Measurements from ENCODE around the gene GRIK1.

The GRIK1 gene

DNA sequence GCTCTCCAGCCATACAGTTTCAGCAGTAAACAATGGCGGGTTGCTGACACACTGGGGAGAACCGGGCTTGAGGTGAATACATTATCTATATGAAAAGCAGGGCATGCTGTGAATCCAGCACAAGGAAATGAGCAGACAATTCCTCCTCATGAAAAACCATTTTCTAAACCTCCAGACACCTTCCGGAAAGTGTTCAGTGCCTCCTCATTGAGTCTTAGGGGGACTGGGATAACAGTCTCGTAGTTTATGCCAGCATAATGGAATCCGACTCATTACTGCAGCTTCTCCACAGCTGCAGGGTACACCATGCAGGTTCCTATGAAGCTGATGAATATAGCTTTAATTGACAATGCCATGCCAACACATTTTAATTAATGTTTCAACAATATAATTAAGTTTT, 356.9 kb downstream of the GRIK1 start:
- DNase-seq = no peak

DNA sequence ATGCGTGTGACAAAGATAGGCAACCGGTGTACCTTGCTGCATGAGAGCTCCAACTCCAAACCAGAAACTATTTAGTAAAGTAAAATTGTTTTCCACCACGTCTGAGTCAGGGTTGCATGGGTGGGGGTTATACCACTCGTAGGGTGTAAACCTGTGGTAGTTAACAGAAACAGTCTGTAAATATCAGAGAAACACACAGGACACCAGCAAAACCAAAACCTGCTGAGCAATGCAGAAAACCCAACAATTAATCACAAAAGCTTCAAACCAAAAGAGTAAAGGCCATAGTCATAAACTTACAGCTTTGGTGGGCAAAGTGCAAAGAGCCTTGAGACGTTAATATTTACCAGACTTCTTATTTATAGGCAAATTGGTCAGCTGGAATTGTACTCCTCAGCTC, 358.4 kb downstream of the GRIK1 start:
- no peak for DNase-seq

DNA sequence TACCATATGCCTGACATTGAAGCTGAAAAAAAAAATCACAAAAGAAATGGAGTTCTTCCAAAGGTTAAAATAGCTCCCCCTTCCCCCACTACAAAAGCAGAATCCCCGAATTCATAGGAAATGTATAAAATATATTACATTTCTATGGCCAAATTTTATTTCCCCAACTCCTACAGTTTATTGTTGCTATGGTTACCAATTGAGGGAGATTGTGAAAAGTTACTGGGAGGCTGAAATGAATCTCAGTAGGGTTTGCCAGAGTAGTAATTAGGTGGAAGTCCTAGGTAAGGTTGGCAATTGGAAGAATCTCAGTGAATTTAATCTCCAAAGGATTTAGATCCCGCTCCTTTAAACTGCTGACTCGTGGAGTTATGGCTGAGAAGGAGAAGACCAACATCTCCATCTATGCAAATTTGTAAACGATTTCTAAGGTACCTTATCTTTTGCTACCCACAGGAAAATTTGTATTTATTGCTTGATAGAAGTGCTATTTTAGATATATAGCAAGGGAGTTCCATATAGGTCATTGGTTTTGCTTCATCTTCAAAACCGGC, 359.0 kb downstream of the GRIK1 start:
- no peak for DNase-seq

DNA sequence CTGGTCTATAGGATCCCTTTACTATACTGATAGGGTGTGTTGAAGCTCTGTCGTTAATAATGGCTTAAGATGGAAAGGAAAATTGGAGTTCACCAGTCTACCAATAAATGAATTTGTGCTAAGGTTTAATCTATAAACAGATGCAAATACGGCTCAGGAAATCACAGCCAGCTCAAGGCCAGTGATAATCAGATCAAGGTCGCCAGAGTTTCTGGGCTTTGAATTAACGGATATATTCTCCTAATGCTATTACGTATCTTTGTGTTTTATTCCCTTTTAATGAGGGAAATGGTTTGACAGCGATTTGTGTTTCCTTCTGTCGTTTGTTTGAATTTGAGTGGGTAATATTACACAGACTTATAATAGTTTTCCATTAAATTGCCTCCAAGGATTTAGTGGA, 361.5 kb downstream of the GRIK1 start:
- DNase-seq = no peak

DNA sequence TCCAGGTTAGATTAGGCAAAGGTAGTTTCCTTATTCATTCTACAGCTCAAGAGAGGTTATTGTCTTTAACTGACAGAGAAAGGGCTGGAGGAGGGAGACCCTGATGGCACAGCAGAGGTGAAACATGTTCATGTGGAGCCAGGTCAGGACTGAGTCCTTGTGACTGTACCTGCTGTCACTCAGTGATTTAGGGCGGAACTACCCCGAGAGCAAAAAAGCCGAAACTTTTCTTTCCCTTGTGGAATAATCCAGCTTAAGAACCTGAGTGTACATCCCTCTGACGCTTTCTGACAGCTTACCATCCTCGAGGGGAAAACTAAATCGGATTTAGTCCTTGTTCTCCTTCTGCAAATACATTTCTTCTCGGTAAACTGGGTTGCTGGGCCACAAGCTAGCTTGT, 367.8 kb downstream of the GRIK1 start:
- no peak for DNase-seq

DNA sequence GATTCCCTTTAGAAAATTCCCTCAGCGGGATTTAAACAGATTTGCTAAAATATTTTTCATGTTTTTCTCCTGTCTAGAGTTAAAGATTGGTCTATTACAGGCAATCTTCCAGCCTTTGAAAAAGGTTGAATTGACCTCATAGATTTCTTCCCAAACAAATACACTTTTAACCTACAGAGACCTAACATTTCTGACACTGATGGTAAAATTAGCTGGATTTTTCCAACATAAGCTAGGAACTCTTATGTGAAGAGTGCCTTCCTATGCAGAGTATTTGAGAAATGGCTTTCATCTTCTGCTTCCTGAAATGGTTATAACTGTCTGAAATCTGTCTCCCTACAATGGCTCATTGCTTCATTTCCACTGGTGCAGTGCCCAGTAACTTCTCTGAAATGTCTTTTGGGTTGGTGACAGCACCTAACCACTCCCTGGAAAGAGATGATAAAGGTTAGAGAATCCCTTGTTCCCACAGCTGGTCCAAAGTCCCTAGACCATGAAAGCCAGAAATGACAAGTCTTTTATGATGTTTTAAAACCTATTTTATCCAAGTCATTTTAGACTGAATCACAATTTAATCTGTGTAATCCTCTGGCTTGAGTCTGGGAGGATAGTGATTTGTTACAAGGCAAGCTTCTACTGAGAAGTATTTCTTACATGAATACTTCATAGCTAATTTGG, 371.6 kb downstream of the GRIK1 start:
- no peak for DNase-seq

DNA sequence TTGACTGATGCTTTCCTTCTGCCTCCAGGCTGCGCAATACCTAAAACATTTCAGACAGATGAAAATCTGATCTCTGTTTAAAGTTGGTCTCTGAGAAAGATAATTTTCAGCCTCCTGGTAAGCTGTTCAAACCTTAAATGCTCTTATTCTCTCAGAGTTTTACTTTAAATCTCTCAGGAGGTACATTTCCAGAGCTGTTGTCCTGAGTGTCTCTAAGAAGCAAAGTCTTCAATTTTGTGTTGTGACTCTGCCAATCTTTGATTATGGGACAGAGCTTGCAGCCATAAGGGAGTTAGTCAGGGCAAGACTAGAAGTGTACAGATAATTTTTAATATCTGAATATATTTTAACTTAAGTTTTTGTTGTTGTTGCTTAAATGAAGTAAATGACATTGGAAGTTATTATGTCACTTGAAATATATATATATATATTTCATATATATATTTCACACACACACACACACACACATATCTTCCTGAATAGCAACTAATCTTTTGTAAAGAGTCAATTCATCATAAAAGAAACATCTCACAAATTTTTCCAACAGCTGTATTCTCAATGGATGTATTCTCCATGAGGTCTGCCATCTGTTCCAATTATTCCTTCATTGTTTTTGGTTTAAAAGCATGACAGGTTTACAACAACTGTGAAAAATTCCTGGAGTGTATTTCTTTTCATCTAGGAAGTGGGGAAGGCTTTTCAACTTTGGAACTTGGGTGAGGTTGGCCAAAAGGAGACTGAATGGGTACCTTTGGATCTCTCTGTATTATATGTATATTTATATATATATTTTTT, 381.7 kb downstream of the GRIK1 start:
- DNase-seq = no peak

DNA sequence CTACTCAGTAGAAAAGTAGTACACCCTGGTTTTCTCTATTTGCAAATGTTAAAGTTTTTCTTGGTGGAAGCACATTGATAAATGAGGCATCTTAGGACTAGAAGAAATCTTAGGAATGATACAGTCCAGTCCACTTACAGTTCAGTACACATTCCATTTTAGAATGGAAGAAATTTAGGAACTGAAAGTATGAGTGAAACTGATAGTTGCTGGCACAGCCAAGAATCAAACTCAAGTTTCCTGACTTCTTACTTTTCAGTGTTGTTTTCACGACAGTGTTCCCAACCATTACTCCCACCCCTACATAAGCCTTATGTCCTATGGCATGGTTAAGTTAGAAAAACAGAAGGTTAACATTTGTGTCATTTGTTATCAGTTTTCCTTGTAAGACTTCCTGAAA, 382.6 kb downstream of the GRIK1 start:
- DNase-seq = no peak

DNA sequence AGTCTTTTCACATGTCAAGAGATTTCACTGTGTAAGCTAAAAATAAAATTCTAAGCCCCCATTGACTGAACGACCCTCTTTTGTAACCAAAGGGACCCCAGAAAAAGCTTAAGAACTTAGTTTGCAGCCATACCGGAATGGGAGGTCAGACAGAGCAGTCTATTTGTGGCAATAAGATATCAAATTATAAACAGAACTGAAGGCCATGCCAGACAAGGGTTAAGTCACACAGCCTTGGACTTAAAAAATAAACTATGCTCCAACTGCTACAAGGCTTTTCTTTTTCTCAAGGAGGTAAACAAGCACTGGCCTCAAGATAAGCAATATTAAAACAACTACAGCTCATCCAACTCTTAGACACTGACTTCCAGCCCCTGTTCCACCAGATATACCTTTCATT, 384.2 kb downstream of the GRIK1 start:
- no peak for DNase-seq

DNA sequence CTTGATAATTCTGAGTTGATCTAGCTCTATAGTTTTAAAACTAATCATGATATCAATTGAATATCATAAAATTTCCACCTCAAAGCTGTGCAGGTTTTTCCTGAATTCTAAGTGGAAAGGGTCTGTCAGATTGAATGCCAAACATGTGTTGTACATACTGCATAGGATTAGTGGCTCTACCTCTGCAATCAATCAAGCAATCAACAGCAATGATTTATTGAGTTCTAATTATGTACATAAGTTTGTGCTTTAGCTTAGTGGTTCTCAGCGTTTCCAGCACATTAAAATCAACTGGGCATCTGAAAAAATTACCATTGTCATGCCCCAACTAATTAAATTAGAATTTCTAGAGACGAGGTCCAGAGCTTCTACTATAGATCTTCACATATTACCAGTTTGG, 389.6 kb downstream of the GRIK1 start:
- DNase-seq = no peak

DNA sequence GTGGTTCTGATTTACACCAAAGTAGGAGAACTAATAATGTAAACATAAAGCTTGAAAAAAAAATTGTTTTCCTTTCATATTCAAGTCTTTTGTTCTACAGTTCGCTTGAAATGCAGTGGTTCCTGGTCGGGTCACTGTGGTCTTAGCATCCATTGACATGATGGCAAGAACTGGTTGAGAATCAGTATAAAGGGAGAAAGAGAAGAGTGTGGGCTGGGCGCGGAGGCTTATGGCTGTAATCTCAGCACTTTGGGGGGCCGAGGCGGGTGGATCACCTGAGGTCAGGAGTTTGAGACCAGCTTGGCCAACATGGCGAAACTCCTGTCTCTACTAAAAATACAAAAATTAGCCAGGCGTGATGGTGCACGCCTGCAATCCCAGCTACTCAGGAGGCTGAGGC, 390.2 kb downstream of the GRIK1 start:
- no peak for DNase-seq

DNA sequence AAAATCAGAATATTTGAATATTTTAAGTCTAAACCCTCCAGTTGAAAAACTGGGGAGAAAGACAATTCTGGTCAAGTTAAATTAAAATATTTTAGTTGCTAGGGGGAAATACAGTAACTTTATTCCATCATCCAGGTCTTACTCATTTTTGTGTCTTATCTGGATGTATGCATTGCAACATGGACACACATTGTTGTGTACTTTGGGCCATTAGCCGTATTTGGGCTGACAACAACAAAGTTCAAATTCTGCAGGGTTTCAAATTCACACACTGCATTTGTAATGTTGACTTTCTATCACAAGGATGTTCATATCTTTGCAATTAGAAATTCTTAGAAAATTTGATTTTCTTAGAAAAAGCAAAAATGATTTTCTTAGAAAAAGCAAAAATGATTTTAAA, 391.8 kb downstream of the GRIK1 start:
- no peak for DNase-seq

DNA sequence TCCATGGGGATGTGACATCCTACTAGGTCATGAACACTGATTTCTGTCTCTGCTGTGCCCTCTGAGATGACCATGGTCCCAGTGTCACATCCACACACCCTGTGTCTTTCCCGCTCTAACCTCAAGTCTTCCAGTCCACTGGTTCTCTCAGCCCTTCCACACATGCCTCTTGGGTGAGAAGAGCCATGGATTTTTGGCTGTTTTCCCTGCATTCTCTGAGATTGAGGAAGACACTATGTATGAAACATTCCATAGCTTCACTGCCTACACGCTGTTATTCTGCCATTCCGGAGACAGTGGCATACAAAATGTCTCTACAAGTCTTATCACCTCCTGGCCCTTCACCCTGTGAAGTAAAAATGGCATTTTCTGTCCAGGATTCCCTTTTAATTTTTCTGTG, 393.7 kb downstream of the GRIK1 start:
- DNase-seq = no peak

DNA sequence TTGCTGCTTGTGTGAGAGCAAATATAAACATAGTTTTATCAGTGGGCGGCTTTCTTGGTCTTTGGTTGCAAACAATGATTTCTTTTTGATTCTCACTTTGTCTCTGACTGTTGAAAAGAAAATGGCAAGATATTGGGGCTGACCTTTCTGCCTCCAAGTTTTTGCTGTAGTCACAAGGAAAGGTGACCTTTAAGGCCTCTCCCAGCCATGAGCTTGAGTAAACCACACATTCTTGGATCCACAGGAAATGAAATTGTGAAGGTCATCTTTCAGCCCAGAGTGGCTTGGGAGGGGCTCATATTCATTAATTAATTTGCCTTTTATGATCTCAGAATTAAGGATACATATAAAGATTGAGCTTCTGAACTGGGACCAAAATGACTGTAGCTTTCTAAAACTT, 399.5 kb downstream of the GRIK1 start:
- DNase-seq = no peak

DNA sequence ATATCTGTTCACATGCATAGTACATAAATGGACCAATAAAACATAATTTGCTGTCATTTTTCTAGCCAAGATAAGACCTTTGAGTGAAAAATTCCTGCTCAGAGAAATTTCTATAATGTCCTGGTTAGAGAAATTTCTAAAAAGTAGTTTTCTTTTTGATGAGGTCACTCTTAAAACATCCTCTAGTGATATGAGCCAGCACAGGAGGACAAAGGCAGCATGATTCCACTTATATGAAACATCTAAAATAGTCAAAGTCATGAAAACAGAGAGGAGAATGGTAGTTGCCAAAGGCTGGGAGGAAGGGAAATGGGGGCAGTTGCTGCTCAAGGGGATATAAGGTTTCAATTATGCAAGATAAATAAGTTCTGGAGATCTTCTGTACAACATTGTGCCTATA, 401.7 kb downstream of the GRIK1 start:
- no peak for DNase-seq

DNA sequence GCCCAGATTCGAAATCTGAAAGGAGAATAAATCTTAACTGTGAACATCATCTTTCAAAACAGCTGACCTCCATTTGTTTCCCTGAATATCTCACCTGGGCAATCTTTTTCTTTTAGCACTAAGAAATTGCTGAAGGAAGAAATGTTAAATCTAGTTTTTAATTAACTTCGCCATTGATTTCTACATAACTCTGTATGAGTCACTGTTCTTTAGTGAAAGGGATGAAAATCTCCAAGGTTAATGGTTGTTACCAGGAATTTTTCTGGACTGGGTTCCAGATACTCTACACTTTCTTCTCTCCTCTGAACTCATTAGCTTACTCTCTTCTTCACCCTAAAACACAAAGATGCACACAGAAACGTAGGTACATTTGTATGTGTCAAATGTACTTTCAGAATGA, 405.3 kb downstream of the GRIK1 start:
- DNase-seq = no peak

DNA sequence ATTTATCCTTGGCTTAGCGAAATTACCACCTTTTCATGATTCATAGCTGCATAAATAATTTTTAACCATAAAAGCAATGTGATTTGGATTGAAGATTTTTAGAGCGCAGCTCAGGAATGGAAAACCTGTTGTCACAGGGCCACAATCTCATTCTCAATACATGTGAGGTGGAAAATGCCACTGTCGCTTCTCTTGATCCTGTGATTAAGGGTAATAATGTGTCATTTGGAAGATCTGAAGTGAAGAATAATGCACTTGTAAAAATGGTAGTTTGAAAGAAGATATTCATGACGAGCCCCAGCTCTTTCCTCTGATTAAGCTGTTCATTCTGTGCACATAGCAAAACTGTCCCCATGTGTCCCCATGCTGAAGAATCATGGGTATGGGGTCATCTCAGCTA, 410.7 kb downstream of the GRIK1 start:
- DNase-seq = no peak

DNA sequence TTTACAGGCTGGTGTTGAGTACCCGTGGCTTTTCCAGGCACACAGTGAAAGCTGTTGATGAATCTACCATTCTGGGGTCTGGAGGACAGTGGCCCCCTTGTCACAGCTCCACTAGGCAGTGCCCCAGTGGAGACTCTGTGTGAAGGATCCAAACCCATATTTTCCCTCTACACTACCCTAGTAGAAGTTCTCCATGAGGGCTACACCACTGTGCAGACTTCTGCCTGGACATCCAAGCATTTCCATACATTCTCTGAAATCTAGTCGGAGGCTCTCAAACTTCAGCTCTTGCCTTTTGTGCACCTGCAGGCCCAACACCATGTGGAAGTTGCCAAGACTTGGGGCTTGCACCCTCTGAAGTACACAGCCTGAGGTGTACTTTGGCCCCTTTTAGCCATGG, 413.3 kb downstream of the GRIK1 start:
- DNase-seq = no peak

DNA sequence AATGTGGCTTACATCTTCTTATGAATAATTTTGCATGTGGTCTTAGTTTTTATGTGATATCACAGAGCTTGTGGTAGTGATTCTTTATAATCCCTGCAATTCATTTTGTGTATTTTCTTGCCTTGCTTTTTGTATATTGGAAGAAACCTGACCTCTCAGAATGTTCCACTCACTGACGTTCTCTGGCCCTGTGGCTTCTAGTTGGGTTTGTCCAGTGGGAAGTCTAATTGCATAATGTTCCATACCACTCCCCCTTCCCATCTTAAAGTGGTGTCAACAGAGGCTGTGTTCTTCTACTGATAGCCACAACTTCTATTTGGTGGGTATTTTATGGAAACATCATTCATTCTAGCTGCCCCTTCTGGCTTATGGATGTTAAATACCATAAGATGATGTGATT, 415.7 kb downstream of the GRIK1 start:
- DNase-seq = no peak

DNA sequence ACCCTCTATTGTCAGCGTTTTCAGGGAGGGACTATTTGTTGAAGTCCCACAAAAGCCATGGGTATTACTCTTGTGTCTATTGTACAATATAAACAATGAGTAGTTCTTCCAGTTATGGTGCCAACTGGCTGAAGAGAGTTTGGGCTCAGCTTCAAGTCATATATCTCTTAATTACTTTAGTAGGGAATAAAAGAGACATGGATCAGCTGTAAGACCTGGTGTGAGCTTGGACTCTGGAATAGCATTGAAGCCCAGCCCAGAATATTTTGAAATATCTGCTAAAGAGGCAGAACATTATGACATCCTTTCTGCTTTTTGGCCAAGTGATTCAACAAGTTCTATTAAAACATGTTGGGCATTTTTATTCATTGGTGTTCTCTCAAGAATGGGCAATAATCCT, 416.1 kb downstream of the GRIK1 start:
- no peak for DNase-seq

DNA sequence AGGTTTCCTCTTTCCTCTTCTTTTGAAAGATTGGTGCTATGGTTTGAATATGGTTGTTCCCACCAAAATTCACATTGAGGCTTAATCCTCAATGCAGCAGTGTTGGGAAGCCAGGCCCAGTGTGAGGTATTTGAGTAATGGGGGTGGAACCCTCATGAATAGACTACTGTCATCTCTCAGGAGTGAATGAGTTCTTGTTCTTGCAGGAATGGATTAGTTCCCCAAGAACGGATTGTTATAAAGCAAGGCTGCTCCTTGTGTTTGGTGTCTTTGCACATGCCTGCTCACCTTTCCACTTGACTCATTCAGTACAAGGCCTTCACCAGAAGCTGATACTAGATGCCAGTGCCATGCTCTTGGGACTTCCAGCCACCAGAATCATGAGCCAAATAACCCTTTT, 417.9 kb downstream of the GRIK1 start:
- DNase-seq = no peak

DNA sequence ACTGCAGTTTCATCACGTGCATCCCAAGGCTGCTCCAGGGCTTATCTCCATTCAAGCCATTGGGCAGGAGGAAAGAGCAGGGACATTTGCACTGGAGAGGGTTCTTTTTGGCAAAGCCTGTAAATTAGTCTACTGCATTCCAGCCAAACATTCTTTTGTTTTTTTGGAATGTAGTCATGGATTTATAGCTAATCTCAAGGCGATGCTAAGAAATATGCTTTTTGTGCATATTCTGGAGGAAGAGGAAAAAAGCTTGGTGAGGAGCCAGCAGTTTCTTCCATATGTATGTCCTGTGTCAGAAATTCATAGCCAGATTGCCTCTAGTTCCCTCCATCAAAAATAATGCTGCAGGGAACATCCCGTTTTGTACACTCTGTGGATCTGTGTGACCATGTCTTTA, 419.6 kb downstream of the GRIK1 start:
- DNase-seq = no peak

DNA sequence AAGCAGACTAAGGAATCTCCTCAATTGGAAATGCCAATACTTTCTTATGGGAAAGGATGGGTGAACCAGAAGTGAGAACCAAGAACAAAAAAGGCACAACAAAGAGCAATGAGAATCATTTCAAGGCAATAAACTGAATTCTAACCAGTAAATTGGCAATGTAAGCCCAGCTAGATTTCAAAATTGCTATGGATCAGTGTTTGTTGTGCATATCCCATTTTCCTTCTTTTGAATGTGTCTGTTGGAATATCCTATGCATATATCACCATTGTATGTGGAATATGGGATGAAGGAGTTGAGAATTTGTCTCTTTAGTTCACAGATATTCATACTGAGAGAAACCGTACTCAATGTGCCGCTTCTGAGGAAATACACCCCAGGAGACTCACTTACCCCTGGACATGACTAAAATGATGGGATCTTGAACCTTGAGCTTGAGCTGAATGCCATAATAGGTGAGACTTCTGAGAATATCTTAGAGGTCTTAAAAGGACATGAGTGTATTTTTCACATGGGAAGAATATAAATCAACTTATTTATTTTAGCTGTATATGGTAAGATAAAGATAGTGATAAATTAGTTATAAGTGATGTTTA, 425.0 kb downstream of the GRIK1 start:
- no peak for DNase-seq

DNA sequence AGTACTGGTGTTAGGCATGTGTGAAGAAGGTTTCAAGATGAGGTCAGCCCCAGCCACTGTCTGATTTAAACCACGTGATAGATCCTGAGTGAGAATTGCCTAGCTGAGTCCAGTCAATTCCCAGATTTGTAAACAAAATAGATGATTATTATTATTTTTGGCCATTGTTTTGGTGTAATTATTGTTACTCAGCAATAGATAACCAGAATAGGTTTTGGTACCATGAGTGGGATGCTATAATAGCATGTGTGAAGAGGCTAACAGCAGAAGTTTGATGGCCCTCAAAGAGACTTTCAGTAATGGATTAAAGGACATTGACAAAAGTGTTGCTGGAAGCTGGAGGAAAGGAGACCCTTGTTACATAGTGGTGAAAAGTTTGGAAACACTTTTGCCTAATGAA, 426.3 kb downstream of the GRIK1 start:
- DNase-seq = no peak
